ENCODE data around the gene COPG2.
"Not testable (repeated sequence)": the region's sequence is repeated elsewhere in the genome, so short reads cannot be mapped to it uniquely, and the experiment has no call there.

COPG2 gene

DNA sequence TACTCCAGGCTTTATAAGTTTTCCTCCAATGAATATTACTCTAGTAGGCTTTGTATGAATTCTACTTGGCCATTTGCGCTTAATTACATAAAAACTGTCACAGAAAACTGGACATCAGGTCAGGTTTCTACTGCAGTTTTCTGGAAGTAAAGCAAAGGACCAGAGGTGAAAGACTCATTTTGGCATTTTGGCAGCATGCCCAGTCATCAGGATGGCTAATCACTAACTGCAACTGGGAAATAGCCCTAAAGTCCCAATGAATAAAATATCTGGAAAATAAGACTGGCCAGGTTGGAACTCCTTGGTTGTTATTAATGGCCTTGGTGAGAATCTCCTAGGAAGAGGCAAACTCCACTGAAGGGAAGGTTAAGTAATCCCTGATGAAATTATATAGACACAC is 75.5 kb downstream of the COPG2 start:
- no peak overlapping the region for H3K4me3 ChIP-seq (ENCODE audit: severe bottlenecking)
- no peaks in the 10 kb centered on the region for H3K9me3 ChIP-seq (ENCODE audit: severe bottlenecking)
- ATAC-seq (ENCODE audit: low read depth), result no peak
- TF ChIP-seq, protein P1, sequence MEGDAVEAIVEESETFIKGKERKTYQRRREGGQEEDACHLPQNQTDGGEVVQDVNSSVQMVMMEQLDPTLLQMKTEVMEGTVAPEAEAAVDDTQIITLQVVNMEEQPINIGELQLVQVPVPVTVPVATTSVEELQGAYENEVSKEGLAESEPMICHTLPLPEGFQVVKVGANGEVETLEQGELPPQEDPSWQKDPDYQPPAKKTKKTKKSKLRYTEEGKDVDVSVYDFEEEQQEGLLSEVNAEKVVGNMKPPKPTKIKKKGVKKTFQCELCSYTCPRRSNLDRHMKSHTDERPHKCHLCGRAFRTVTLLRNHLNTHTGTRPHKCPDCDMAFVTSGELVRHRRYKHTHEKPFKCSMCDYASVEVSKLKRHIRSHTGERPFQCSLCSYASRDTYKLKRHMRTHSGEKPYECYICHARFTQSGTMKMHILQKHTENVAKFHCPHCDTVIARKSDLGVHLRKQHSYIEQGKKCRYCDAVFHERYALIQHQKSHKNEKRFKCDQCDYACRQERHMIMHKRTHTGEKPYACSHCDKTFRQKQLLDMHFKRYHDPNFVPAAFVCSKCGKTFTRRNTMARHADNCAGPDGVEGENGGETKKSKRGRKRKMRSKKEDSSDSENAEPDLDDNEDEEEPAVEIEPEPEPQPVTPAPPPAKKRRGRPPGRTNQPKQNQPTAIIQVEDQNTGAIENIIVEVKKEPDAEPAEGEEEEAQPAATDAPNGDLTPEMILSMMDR (IDR thresholded peaks at IDR 0.05; ENCODE audit: poor library complexity, severe bottlenecking), result no peak
- no peaks in the 10 kb centered on the region for H3K36me3 ChIP-seq (ENCODE audit: low read depth)
- H3K4me1 ChIP-seq (ENCODE audit: insufficient read depth, poor library complexity, severe bottlenecking), result no peaks in the 10 kb centered on the region
- DNase-seq (ENCODE audit: low spot score), result no peak
- H3K27ac ChIP-seq (ENCODE audit: poor library complexity, severe bottlenecking), result no peak overlapping the region
- no peaks in the 10 kb centered on the region for H3K27me3 ChIP-seq (ENCODE audit: insufficient read depth, poor library complexity, severe bottlenecking)

DNA sequence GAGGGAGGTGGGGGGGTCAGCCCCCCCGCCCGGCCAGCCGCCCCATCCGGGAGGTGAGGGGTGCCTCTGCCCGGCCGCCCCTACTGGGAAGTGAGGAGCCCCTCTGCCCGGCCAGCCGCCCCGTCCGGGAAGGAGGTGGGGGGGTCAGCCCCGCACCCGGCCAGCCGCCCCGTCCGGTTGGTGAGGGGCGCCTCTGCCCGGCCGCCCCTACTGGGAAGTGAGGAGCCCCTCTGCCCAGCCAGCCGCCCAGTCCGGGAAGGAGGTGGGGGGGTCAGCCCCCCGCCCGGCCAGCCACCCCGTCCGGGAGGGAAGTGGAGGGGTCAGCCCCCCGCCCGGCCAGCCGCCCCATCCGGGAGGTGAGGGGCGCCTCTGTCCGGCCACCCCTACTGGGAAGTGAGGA is 77.1 kb downstream of the COPG2 start:
- H3K4me1 ChIP-seq (ENCODE audit: insufficient read depth, poor library complexity, severe bottlenecking); H3K27ac ChIP-seq (ENCODE audit: poor library complexity, severe bottlenecking); DNase-seq (ENCODE audit: low spot score); H3K4me3 ChIP-seq (ENCODE audit: severe bottlenecking); H3K9me3 ChIP-seq (ENCODE audit: severe bottlenecking); H3K27me3 ChIP-seq (ENCODE audit: insufficient read depth, poor library complexity, severe bottlenecking); H3K36me3 ChIP-seq (ENCODE audit: low read depth); ATAC-seq (ENCODE audit: low read depth): not testable (repeated sequence)

DNA sequence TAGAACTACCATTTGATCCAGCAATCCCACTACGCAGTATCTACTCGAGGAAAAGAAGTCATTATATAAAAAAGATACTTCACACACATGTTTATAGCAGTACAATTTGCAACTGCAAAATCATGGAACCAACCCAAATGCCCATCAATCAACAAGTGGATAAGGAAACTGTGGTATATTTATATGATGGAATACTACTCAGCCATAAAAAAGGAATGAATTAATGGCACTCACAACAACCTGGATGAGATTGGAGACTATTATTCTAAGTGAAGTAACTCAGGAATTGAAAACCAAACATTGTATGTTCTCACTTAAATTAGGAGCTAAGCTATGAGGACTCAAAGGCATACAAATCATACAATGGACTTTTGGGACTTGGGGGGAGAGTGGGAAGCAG is 82.6 kb downstream of the COPG2 start:
- H3K36me3 ChIP-seq (ENCODE audit: low read depth); H3K27me3 ChIP-seq (ENCODE audit: insufficient read depth, poor library complexity, severe bottlenecking); DNase-seq (ENCODE audit: low spot score); H3K9me3 ChIP-seq (ENCODE audit: severe bottlenecking); H3K4me1 ChIP-seq (ENCODE audit: insufficient read depth, poor library complexity, severe bottlenecking); H3K4me3 ChIP-seq (ENCODE audit: severe bottlenecking); H3K27ac ChIP-seq (ENCODE audit: poor library complexity, severe bottlenecking); ATAC-seq (ENCODE audit: low read depth): not testable (repeated sequence)

DNA sequence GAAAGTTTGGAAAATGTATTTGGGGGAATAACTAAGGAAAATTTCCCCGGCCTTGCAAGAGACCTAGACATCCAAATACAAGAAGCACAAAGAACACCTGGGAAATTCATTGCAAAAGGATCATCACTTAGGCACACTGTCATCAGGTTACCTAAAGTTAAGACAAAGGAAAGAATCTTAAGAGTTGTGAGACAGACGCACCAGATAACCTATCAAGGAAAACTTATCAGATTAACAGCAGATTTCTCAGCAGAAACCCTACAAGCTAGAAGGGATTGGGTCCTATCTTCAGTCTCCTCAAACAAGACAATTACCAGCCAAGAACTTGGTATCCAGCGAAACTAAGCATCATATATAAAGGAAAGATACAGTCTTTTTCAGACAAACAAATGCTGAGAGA is 93.4 kb downstream of the COPG2 start:
- H3K36me3 ChIP-seq (ENCODE audit: low read depth); H3K4me1 ChIP-seq (ENCODE audit: insufficient read depth, poor library complexity, severe bottlenecking); H3K27me3 ChIP-seq (ENCODE audit: insufficient read depth, poor library complexity, severe bottlenecking); DNase-seq (ENCODE audit: low spot score); H3K27ac ChIP-seq (ENCODE audit: poor library complexity, severe bottlenecking); ATAC-seq (ENCODE audit: low read depth); H3K9me3 ChIP-seq (ENCODE audit: severe bottlenecking); H3K4me3 ChIP-seq (ENCODE audit: severe bottlenecking): not testable (repeated sequence)

DNA sequence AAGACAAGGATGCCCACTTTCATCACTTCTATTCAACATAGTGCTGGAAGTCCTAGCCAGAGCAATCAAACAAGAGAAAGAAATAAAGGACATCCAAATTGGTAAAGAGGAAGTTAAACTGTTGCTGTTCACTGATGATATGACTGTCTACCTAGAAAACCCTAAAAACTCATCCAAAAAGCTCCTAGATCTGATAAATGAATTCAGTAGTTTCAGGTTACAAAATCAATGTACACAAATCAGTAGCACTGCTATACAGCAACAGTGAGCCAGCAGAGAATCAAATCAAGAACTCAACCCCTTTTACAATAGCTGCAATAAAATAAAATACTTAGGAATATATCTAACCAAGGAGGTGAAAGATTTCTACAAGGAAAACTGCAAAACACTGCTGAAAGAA is 98.4 kb downstream of the COPG2 start:
- not testable (repeated sequence) for H3K36me3 ChIP-seq (ENCODE audit: low read depth); H3K4me1 ChIP-seq (ENCODE audit: insufficient read depth, poor library complexity, severe bottlenecking); DNase-seq (ENCODE audit: low spot score)

DNA sequence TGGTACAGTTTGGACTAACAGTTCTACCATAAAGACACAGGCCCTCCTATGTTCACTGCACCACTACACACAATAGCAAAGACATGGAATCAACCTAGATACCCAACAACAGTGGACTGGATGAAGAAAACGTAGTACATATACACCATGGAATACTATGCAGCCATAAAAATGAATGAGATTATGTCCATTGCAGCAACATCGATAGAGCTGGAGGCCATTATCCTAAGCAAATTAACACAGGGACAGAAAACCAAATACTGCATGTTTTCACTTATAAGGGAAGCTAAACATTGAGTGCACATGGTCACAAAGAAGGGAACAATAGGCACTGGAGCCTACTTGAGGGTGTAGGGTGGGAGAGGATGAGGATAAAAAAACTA is 101.7 kb downstream of the COPG2 start:
- Histone ChIP-seq H3K27ac (ENCODE audit: poor library complexity, severe bottlenecking) (no peak overlapping the region), H3K27me3 (ENCODE audit: insufficient read depth, poor library complexity, severe bottlenecking) (no peaks in the 10 kb centered on the region)

More for the DNA sequence above, 98.4 kb downstream of the COPG2 start:
- H3K27me3 ChIP-seq (ENCODE audit: insufficient read depth, poor library complexity, severe bottlenecking); H3K27ac ChIP-seq (ENCODE audit: poor library complexity, severe bottlenecking); H3K9me3 ChIP-seq (ENCODE audit: severe bottlenecking); H3K4me3 ChIP-seq (ENCODE audit: severe bottlenecking); ATAC-seq (ENCODE audit: low read depth): not testable (repeated sequence)

More for the DNA sequence above, 101.7 kb downstream of the COPG2 start:
- peaks cover 3% of the 10 kb centered on the region for H3K9me3 ChIP-seq (ENCODE audit: severe bottlenecking)
- no peak overlapping the region for H3K4me3 ChIP-seq (ENCODE audit: severe bottlenecking)
- TF ChIP-seq, protein P1 (IDR thresholded peaks at IDR 0.05; ENCODE audit: poor library complexity, severe bottlenecking), result no peak
- no peak for DNase-seq (ENCODE audit: low spot score)
- no peaks in the 10 kb centered on the region for H3K4me1 ChIP-seq (ENCODE audit: insufficient read depth, poor library complexity, severe bottlenecking)
- ATAC-seq (ENCODE audit: low read depth), result no peak
- H3K36me3 ChIP-seq (ENCODE audit: low read depth), result 0 out of 2 replicates have a peak, but pooled peaks cover 4% of the 10 kb centered on the region

Data from RWPE2 (cell line).